Coronary artery (tissue), 2 donors: ENCODE data around the gene PCDHA7.
"Not testable (repeated sequence)": the region's sequence is repeated elsewhere in the genome, so short reads cannot be mapped to it uniquely, and the experiment has no call there.

Source experiments
- DNase-seq: peaks from one replicate; pipeline ENCODE4 v3.0.0-alpha.2; 2017; ENCODE audit warnings: low spot score
- H3K27ac ChIP-seq, 2 donors: fragments of 200-600 bp; sonication (generic); one replicate each; pipeline ENCODE4 v1.5.1; 2016 to 2019
- H3K4me3 ChIP-seq: fragments of 200-600 bp; sonication (generic); 2 replicates; pipeline ENCODE4 v1.5.1; 2016; ENCODE audit warnings: mild to moderate bottlenecking, moderate library complexity
- TF ChIP-seq, protein P1 (sequence below): fragments of 200-600 bp; sonication (generic); IDR thresholded peaks from one replicate; pipeline ENCODE4 v1.5.1; 2019; ENCODE audit warnings: antibody characterized with exemption

PCDHA7 gene, protein sequence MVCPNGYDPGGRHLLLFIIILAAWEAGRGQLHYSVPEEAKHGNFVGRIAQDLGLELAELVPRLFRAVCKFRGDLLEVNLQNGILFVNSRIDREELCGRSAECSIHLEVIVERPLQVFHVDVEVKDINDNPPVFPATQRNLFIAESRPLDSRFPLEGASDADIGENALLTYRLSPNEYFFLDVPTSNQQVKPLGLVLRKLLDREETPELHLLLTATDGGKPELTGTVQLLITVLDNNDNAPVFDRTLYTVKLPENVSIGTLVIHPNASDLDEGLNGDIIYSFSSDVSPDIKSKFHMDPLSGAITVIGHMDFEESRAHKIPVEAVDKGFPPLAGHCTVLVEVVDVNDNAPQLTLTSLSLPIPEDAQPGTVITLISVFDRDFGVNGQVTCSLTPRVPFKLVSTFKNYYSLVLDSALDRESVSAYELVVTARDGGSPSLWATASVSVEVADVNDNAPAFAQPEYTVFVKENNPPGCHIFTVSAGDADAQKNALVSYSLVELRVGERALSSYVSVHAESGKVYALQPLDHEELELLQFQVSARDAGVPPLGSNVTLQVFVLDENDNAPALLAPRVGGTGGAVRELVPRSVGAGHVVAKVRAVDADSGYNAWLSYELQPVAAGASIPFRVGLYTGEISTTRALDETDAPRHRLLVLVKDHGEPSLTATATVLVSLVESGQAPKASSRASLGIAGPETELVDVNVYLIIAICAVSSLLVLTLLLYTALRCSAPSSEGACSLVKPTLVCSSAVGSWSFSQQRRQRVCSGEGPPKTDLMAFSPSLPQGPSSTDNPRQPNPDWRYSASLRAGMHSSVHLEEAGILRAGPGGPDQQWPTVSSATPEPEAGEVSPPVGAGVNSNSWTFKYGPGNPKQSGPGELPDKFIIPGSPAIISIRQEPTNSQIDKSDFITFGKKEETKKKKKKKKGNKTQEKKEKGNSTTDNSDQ

DNA sequence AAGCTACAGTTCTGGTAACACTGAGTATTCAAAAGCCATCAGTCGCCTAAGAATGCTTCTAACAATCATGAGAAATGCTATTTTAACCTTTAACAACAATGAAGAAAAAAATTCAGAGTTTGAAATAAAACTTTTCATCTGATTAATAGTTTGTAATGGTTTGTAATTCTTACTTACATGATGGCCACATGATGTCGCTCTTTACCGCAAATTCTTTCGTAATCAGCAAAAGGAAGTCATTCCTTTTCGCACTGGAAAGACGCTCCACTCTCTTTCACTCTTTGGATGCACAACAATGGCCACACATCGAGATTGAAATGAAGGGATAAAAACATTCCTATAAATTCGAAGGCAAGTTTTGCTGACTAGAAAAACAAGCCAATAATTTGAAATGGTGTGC is at the start of gene PCDHA7:
PCDHA7 (plus strand) TSS at position 277 of the 400 bp plus-strand sequence; CDS start at position 392, 115 bp downstream.
- peak within 1 kb of the TSS; percentile 38 for H3K4me3 ChIP-seq
- no peak for DNase-seq
- TF ChIP-seq, protein P1, sequence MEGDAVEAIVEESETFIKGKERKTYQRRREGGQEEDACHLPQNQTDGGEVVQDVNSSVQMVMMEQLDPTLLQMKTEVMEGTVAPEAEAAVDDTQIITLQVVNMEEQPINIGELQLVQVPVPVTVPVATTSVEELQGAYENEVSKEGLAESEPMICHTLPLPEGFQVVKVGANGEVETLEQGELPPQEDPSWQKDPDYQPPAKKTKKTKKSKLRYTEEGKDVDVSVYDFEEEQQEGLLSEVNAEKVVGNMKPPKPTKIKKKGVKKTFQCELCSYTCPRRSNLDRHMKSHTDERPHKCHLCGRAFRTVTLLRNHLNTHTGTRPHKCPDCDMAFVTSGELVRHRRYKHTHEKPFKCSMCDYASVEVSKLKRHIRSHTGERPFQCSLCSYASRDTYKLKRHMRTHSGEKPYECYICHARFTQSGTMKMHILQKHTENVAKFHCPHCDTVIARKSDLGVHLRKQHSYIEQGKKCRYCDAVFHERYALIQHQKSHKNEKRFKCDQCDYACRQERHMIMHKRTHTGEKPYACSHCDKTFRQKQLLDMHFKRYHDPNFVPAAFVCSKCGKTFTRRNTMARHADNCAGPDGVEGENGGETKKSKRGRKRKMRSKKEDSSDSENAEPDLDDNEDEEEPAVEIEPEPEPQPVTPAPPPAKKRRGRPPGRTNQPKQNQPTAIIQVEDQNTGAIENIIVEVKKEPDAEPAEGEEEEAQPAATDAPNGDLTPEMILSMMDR, result no peak
- H3K27ac ChIP-seq, result no peak within 1 kb of the TSS

DNA sequence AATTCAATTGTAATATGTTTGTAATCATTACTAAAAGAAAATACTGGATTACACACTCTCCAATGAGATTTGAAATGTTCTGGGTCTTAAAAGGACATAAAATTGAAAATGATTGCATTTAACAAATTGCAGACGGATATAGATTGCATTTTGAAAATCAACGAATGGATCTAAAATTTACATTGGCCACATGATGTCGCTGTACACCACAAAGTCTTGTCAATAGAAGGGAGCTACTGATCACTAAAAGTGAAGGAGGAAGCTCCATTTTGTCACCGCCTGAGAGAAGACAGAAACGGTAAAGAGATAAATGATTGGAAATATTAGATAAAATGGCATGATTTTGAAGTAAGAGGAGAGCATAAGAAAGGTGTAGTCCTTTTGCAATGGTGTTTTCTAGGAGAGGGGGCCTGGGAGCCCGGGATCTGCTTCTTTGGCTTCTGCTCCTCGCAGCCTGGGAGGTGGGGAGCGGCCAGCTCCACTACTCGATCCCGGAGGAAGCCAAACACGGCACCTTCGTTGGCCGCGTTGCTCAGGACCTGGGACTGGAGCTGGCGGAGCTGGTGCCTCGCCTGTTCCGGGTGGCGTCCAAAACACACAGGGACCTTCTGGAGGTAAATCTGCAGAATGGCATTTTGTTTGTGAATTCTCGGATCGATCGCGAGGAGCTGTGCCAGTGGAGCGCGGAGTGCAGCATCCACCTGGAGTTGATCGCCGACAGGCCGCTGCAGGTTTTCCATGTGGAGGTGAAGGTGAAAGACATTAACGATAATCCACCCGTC is 48.0 kb upstream of the PCDHA7 start, which contains the start of gene PCDHA1:
PCDHA1 (plus strand) TSS at position 236 of the 782 bp plus-strand sequence.
- peak within 1 kb of the TSS; percentile 5 for H3K4me3 ChIP-seq
- TF ChIP-seq, protein P1, result no peak
- no peak for DNase-seq

DNA sequence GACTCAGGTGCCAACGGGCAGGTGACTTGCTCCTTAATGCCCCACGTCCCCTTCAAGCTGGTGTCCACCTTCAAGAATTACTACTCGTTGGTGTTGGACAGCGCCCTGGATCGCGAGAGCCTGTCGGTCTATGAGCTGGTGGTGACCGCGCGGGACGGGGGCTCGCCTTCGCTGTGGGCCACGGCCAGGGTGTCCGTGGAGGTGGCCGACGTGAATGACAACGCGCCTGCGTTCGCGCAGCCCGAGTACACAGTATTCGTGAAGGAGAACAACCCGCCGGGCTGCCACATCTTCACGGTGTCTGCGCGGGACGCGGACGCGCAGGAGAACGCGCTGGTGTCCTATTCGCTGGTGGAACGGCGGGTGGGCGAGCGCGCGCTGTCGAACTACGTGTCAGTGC is 46.6 kb upstream of the PCDHA7 start:
- not testable (repeated sequence) for DNase-seq, H3K27ac ChIP-seq
- peak overlapping the region; percentile 5 for H3K4me3 ChIP-seq

More for the DNA sequence above, 48.0 kb upstream of the PCDHA7 start, which contains the start of gene PCDHA1:
- H3K27ac ChIP-seq, result no peak within 1 kb of the TSS

DNA sequence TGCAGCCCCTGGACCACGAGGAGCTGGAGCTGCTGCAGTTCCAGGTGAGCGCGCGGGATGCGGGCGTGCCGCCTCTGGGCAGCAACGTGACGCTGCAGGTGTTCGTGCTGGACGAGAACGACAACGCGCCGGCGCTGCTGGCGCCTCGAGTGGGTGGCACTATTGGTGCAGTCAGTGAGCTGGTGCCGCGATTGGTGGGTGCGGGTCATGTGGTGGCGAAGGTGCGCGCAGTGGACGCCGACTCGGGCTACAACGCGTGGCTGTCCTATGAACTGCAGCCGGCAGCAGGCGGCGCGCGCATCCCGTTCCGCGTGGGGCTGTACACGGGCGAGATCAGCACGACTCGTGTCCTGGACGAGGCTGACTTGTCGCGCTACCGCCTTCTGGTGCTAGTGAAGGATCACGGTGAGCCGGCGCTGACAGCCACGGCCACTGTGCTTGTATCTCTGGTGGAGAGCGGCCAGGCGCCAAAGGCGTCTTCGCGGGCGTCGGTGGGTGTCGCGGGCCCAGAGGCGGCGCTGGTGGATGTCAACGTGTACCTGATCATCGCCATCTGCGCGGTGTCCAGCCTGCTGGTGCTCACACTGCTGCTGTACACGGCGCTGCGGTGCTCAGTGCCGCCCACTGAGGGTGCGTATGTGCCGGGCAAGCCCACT is 46.1 kb upstream of the PCDHA7 start:
- DNase-seq, H3K27ac ChIP-seq: not testable (repeated sequence)
- H3K4me3 ChIP-seq, result peak overlapping the region; percentile 5

DNA sequence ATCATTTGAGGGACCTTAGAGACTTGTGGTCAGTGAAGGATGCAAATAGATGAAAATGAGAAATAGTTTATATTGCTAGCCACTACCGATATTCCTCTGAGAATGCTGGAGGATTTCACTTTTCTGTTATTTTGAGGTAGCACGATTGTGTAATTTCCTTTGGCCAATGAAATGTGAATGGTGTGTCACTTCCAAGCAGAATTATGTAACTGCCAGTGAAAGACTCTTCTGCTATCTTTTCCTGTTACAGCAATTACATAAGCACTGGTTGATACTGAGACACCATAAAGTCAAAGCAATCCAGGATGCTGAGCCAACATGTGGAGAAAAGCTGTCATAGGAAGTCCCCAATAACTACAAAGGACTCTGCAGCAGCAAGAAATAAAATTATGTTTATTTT is 43.0 kb upstream of the PCDHA7 start:
- TF ChIP-seq, protein P1, result no peak
- no peak for DNase-seq
- H3K27ac ChIP-seq, result no peak overlapping the region
- H3K4me3 ChIP-seq, result no peak overlapping the region

DNA sequence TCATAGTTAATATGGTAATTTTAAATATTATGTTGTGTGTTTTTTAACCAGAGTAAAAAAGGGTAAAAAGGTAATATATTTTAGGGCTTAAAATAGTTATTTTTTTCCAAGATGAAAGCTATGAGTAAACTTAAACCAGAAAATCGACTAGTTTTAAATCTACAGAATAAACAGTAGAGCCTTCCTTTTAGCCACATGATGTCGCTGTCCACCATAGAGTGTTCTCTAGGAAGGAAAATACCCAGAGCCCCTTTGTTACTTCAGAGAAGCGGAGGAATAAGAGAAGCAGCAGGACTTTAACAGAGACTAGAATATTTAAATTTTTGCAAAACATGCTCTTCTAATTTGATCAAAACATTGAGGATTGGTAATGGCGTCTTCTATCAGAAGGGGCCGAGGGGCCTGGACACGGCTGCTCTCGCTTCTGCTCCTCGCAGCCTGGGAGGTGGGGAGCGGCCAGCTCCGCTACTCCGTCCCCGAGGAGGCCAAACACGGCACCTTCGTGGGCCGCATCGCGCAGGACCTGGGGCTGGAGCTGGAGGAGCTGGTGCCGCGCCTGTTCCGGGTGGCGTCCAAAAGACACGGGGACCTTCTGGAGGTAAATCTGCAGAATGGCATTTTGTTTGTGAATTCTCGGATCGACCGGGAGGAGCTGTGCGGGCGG is 39.3 kb upstream of the PCDHA7 start, which contains the start of gene PCDHA2:
PCDHA2 (plus strand) TSS at position 258 of the 664 bp plus-strand sequence.
- Histone ChIP-seq H3K4me3 (peak within 1 kb of the TSS; percentile 50), H3K27ac (no peak within 1 kb of the TSS)
- no peak for DNase-seq
- TF ChIP-seq, protein P1, result no peak

DNA sequence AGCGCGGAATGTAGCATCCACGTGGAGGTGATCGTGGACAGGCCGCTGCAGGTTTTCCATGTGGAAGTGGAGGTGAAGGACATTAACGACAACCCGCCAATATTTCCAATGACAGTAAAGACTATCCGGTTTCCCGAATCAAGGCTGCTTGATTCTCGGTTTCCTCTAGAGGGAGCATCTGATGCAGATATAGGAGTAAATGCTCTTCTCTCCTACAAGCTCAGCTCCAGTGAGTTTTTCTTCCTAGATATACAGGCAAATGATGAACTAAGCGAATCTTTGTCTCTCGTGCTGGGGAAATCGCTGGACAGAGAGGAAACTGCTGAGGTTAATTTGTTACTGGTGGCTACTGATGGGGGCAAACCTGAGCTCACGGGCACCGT is 38.8 kb upstream of the PCDHA7 start:
- TF ChIP-seq, protein P1, result no peak
- H3K27ac ChIP-seq, result no peak overlapping the region
- peak overlapping the region; percentile 50 for H3K4me3 ChIP-seq
- no peak for DNase-seq

DNA sequence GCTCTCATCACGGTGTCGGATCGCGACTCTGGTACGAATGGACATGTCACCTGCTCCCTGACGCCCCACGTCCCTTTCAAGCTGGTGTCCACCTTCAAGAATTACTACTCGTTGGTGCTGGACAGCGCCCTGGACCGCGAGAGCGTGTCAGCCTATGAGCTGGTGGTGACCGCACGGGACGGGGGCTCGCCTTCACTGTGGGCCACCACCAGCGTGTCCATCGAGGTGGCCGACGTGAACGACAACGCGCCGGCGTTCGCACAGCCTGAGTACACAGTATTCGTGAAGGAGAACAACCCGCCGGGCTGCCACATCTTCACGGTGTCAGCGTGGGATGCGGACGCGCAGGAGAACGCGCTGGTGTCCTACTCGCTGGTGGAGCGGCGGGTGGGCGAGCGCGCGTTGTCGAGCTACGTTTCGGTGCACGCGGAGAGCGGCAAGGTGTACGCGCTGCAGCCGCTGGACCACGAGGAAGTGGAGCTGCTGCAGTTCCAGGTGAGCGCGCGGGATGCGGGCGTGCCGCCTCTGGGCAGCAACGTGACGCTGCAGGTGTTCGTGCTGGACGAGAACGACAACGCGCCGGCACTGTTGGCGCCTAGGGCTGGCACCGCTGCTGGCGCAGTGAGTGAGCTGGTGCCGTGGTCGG is 37.9 kb upstream of the PCDHA7 start:
- H3K4me3 ChIP-seq, H3K27ac ChIP-seq, DNase-seq: not testable (repeated sequence)
